ENCODE results near the gene RMND5A. TPM values are rescaled to one million over a fixed set of nuclear protein-coding genes. Genes with fewer than 3 reads are reported as not detected.
A peak's percentile ranks its signal among the peaks of the same experiment; 100 is the strongest.

Gene RMND5A
- total RNA-seq, 1 donor from 2014 or later: 42.0 TPM

DNA sequence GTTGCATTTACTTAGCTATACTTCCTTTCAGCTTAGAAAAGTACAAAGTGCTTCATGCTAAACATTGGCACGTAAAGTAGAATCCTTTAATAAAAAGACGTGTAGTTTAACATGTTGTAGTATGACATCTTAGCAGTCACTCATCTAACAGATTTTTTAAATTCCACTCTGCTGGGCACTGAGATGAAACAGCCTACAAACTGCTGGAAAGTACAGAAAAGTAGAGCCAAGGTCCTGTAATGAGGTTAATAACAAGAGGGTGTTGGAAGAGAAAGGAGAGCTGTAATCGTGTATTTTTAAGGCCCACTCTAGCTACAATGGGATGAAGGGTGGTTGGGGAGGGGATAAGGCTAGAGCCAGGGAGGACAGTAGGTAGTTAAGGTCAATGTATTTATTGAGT lies 59.9 kb downstream of the RMND5A start:
- intact Hi-C loops (cut with micrococcal nuclease): no loop called here
- Mint-ChIP-seq H3K4me3 (no peak overlapping the region), H3K4me1 (ENCODE audit: low read depth) (no peaks in the 10 kb centered on the region), H3K36me3 (ENCODE audit: low read depth) (peaks cover under 1% of the 10 kb centered on the region), H3K27me3 (ENCODE audit: insufficient read depth) (peaks cover 4% of the 10 kb centered on the region), H3K9me3 (no peaks in the 10 kb centered on the region), H3K27ac (no peak overlapping the region)
- no peak for DNase-seq (ENCODE audit: low spot score)

DNA sequence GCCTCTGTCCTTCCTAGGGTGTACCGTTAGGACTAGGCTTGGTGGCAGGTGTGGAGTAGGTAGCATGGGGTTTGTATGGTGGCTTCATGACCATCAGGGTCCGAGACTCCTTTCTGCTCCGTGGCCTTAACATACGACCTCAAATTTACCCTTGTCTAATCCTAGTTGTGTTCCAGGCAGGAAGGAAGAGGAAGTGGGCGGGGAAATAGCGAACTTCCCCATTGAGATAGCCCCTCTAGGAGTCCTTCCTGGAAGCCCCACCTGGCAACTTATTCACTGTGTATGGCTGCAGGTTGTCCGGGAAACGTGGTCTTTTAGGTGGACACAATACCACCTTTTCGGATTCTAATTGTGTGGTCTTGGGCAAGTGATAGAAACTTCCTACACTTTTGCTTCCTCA lies 61.3 kb downstream of the RMND5A start:
- no peak for DNase-seq (ENCODE audit: low spot score)
- H3K36me3 Mint-ChIP-seq (ENCODE audit: low read depth): no peaks in the 10 kb centered on the region
- peaks cover 7% of the 10 kb centered on the region for H3K27me3 Mint-ChIP-seq (ENCODE audit: insufficient read depth)
- no peaks in the 10 kb centered on the region for H3K9me3 Mint-ChIP-seq
- no peak overlapping the region for H3K27ac Mint-ChIP-seq
- H3K4me3 Mint-ChIP-seq: no peak overlapping the region
- H3K4me1 Mint-ChIP-seq (ENCODE audit: low read depth): no peaks in the 10 kb centered on the region
- intact Hi-C loops (cut with micrococcal nuclease): no loop called here

- H3K27ac Mint-ChIP-seq: no peak overlapping the region
- intact Hi-C loops (cut with micrococcal nuclease): no loop called here
- H3K4me1 Mint-ChIP-seq (ENCODE audit: low read depth): no peaks in the 10 kb centered on the region
- H3K36me3 Mint-ChIP-seq (ENCODE audit: low read depth): no peaks in the 10 kb centered on the region
- DNase-seq (ENCODE audit: low spot score): no peak
- no peak overlapping the region for H3K4me3 Mint-ChIP-seq
- H3K9me3 Mint-ChIP-seq: no peaks in the 10 kb centered on the region
- peaks cover 15% of the 10 kb centered on the region for H3K27me3 Mint-ChIP-seq (ENCODE audit: insufficient read depth)
These were observed 62.7 kb downstream of the RMND5A start for GRCh38 chr2:86782748-86783147.

DNA sequence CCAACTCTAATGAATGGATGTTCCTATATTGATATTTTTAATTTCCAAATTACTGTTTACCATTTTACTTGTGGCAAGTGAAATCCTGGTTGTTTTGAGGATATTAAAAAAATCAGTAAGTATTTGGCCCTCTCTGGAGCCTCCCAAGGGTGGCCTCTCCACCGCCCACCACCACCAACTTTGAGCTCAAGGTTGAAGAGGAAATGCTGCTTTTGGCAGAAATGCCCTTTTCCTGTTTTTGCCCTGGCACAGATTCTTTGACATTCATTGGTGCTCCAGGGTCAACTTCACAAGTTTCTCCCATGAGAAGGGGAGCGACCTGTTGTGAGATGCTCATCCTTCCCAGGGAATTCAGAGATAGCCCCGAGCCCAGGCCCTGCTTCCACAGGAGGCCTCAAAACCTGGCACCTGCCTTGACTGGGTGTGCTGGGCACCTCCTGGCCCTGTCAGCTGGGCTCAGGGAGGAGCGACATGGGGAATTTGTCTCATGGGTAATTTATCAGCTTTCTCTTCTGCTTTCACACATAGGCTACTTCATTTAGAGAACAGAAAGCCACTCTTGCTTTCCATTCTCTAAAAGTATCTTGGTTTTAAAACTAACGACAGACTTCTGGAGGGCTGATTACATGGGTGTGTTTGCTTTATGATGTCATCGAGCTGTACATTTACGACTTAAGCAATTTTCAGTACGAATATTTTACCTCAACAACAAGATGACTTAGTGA lies 63.7 kb downstream of the RMND5A start:
- H3K27ac Mint-ChIP-seq: no peak overlapping the region
- H3K27me3 Mint-ChIP-seq (ENCODE audit: insufficient read depth): peaks cover 25% of the 10 kb centered on the region
- no peaks in the 10 kb centered on the region for H3K36me3 Mint-ChIP-seq (ENCODE audit: low read depth)
- no peak for DNase-seq (ENCODE audit: low spot score)
- H3K9me3 Mint-ChIP-seq: no peaks in the 10 kb centered on the region
- no peaks in the 10 kb centered on the region for H3K4me1 Mint-ChIP-seq (ENCODE audit: low read depth)
- no peak overlapping the region for H3K4me3 Mint-ChIP-seq
- intact Hi-C loops (cut with micrococcal nuclease): no loop called here

DNA sequence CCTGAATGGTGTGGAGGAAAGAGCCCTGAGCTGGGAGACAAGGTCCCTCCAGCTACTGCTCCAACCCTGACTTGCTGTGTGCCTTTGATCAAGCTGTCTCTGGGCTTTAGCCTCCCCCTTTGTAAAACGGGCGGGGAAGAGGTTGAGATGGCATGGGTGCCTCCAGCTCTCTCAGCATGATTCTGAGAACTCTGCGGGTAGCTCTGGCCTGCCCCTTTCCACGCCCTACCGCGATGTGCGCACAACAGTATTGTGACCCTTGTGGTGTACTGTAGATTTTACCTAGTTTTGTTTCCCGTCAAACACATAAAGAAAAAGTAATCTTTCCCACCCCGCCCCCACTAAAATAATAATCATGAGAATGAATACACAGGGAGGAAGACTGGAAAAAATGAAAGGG lies 65.4 kb downstream of the RMND5A start:
- Mint-ChIP-seq H3K4me3 (no peak overlapping the region), H3K9me3 (no peaks in the 10 kb centered on the region), H3K27me3 (ENCODE audit: insufficient read depth) (peaks cover 35% of the 10 kb centered on the region), H3K4me1 (ENCODE audit: low read depth) (no peaks in the 10 kb centered on the region), H3K27ac (no peak overlapping the region), H3K36me3 (ENCODE audit: low read depth) (no peaks in the 10 kb centered on the region)
- intact Hi-C loops (cut with micrococcal nuclease): no loop called here
- no peak for DNase-seq (ENCODE audit: low spot score)

GRCh38 chr2:86786001-86786536 lies 66.0 kb downstream of the RMND5A start:
- Mint-ChIP-seq H3K36me3 (ENCODE audit: low read depth) (no peaks in the 10 kb centered on the region), H3K4me1 (ENCODE audit: low read depth) (peaks cover 4% of the 10 kb centered on the region), H3K27ac (no peak overlapping the region), H3K27me3 (ENCODE audit: insufficient read depth) (peaks cover 37% of the 10 kb centered on the region), H3K9me3 (no peaks in the 10 kb centered on the region), H3K4me3 (no peak overlapping the region)
- DNase-seq (ENCODE audit: low spot score): no peak
- intact Hi-C loops (cut with micrococcal nuclease): no loop called here

DNA sequence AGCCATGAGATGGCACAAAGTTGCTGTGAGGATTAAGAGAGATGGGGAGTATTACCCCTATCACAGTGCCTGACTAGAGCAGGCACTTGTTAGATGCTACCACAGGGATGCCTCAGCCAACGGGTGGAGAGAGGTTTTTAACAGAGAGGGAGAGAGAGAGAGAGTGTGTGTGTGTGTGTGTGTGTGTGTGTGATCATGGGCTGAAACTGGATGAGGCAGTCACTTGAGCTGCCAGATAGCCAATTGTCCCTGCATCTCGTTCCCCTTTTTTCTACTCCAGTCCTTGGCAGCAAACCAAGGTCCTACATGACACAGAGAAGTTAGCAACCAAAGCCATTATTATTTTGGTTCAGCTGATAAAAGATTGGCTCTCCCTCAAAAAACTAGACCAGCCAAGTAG lies 67.6 kb downstream of the RMND5A start:
- Mint-ChIP-seq H3K4me1 (ENCODE audit: low read depth) (peaks cover 13% of the 10 kb centered on the region), H3K27ac (no peak overlapping the region), H3K27me3 (ENCODE audit: insufficient read depth) (peaks cover 49% of the 10 kb centered on the region), H3K36me3 (ENCODE audit: low read depth) (peaks cover 2% of the 10 kb centered on the region), H3K9me3 (no peaks in the 10 kb centered on the region), H3K4me3 (no peak overlapping the region)
- intact Hi-C loops (cut with micrococcal nuclease): no loop called here
- no peak for DNase-seq (ENCODE audit: low spot score)

DNA sequence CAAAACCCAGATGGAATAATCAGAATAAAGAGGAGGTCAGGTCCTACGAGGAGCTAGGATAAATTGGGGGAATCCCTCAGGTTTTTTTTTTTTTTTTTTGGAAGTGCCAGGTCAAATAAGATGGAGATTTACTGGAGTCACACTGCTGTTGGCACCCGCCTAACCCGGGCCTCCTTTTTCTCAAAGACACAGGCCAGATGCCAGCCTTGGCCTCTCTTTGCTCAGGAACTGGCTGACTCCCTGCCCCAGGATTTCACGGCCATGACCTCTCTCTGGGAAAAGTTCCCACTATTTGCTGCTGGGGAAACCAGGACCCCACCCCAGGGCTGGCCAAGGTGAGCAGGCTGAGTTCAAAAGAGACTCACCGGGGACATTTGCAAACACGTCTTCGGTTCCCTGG lies 68.1 kb downstream of the RMND5A start:
- H3K27ac Mint-ChIP-seq: no peak overlapping the region
- H3K36me3 Mint-ChIP-seq (ENCODE audit: low read depth): peaks cover 6% of the 10 kb centered on the region
- peaks cover 18% of the 10 kb centered on the region for H3K4me1 Mint-ChIP-seq (ENCODE audit: low read depth)
- no peak overlapping the region for H3K4me3 Mint-ChIP-seq
- no peaks in the 10 kb centered on the region for H3K9me3 Mint-ChIP-seq
- H3K27me3 Mint-ChIP-seq (ENCODE audit: insufficient read depth): peaks cover 54% of the 10 kb centered on the region
- DNase-seq (ENCODE audit: low spot score): no peak
- intact Hi-C loops (cut with micrococcal nuclease): no loop called here

GRCh38 chr2:86788881-86789686 lies 69.0 kb downstream of the RMND5A start:
- peaks cover 27% of the 10 kb centered on the region for H3K4me1 Mint-ChIP-seq (ENCODE audit: low read depth)
- no peak for DNase-seq (ENCODE audit: low spot score)
- H3K4me3 Mint-ChIP-seq: no peak overlapping the region
- H3K27ac Mint-ChIP-seq: no peak overlapping the region
- intact Hi-C loops (cut with micrococcal nuclease): no loop called here
- peaks cover 7% of the 10 kb centered on the region for H3K36me3 Mint-ChIP-seq (ENCODE audit: low read depth)
- H3K27me3 Mint-ChIP-seq (ENCODE audit: insufficient read depth): peaks cover 55% of the 10 kb centered on the region
- H3K9me3 Mint-ChIP-seq: no peaks in the 10 kb centered on the region

- Mint-ChIP-seq H3K27me3 (ENCODE audit: insufficient read depth) (peaks cover 55% of the 10 kb centered on the region), H3K27ac (no peak overlapping the region), H3K9me3 (no peaks in the 10 kb centered on the region), H3K4me1 (ENCODE audit: low read depth) (peaks cover 33% of the 10 kb centered on the region), H3K36me3 (ENCODE audit: low read depth) (peaks cover 7% of the 10 kb centered on the region), H3K4me3 (peak overlapping the region; percentile 63)
- intact Hi-C loops (cut with micrococcal nuclease): no loop called here
- no peak for DNase-seq (ENCODE audit: low spot score)
These were observed 69.6 kb downstream of the RMND5A start for GRCh38 chr2:86789687-86790133.

DNA sequence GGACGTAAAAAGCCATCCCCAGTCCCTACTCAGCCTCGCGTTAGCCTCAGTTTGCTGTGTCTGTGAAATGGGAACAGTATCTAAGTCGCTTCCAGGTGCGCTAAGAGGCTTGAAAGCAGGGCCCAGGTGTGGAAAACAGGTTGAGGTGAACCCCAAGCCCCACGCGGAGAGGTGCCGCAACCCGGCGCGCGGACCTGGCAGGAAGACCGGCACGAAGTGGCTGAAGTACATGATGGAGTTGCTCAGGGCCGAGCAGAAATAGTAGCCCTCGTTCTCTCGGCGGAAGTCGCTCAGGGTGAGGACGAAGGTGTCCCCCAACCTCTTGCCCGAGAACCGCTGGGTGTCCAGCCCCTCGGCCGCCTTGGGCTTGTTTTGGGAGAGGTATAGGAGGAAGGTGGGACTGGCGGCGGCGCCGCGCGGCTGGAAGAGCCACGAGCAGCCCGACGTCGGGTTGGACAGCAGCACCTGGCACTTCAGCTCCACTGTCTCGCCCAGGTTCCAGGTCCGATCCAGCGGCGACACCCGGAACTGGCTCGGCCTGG lies 70.1 kb downstream of the RMND5A start:
- no peak overlapping the region for H3K27ac Mint-ChIP-seq
- peaks cover 4% of the 10 kb centered on the region for H3K9me3 Mint-ChIP-seq
- peaks cover 55% of the 10 kb centered on the region for H3K27me3 Mint-ChIP-seq (ENCODE audit: insufficient read depth)
- H3K36me3 Mint-ChIP-seq (ENCODE audit: low read depth): peaks cover 11% of the 10 kb centered on the region
- H3K4me3 Mint-ChIP-seq: peak overlapping the region; percentile 63
- intact Hi-C loops (cut with micrococcal nuclease): no loop called here
- no peak for DNase-seq (ENCODE audit: low spot score)
- H3K4me1 Mint-ChIP-seq (ENCODE audit: low read depth): peaks cover 38% of the 10 kb centered on the region

DNA sequence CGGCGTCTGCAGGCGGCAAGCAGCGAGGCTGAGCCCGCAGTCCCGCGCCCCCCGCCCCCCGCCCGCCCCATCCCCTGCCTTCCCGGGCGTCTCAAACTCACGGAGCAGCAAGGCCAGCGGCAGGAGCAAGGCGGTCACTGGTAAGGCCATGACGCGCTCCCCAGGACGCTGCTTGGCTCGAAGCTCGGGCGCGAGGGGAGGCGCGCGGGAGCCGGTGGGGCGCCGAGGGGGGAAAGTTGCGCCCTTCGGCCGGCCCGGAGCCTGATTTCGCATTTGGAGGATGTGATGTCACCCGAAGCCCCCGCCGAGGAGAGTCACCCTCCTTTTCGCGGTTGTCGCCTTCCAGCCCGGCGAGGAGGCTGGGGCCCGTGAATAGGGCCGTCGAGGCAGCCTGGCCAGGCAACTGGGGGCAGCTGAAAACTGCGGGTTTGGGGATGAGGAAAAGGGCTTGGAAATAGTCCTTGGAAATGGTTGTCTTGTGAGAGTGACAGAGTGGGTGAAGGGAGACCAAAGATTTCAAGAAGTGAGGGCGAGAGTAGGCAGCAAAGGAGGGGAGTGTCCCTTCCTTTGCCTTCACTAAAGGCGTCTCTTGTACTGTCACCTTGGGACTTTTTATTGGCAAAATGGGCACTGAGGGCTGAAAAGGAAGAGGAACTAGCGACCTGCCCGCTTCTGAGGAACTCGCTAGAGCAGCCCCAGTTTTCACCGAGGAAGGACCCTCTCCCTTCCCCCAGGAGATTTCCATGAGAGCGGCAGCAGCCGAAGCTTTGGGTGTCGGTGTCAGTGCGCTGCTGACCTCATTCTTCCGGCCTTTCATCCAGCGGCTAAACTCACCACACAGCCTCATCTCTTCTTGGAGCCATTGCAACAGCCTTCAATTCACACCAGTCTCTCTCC lies 70.8 kb downstream of the RMND5A start, which contains the start of gene CD8A:
Gene CD8A (minus strand): TSS at position 238 of the 897 bp plus-strand sequence. CDS start 88 bp downstream, at position 150.
- peaks cover 40% of the 10 kb centered on the region for H3K4me1 Mint-ChIP-seq (ENCODE audit: low read depth)
- intact Hi-C loops (cut with micrococcal nuclease): loop anchor here (1.0 kb wide), 1 partner anchor 16 kb away; no protein-coding TSS in a partner anchor
- H3K9me3 Mint-ChIP-seq: peaks cover 11% of the 10 kb centered on the region
- H3K36me3 Mint-ChIP-seq (ENCODE audit: low read depth): peaks cover 15% of the 10 kb centered on the region
- H3K27ac Mint-ChIP-seq: peak within 1 kb of the TSS; percentile 1
- H3K27me3 Mint-ChIP-seq (ENCODE audit: insufficient read depth): peaks cover 56% of the 10 kb centered on the region
- peak within 1 kb of the TSS; percentile 64 for H3K4me3 Mint-ChIP-seq
- no peak for DNase-seq (ENCODE audit: low spot score)

Data from activated T-helper 1 cell treated with anti-CD3 and anti-CD28 coated beads, Interleukin-12 subunit alpha, Interleukin-12 subunit beta, Interleukin-2, Interleukin-4 antibody, amounts not matched to agents 30 ng/mL and 10 ng/mL and 1 ng/mL, durations not matched to agents 14 hours and 24 hours and 36 hours (primary cell).